ENCODE measurements around the gene PTS. TPM values are rescaled to one million over a fixed set of nuclear protein-coding genes. Genes with fewer than 3 reads are reported as not detected.

PTS gene
- total RNA-seq, 1 donor from 2014 or later: 28.9 TPM

DNA sequence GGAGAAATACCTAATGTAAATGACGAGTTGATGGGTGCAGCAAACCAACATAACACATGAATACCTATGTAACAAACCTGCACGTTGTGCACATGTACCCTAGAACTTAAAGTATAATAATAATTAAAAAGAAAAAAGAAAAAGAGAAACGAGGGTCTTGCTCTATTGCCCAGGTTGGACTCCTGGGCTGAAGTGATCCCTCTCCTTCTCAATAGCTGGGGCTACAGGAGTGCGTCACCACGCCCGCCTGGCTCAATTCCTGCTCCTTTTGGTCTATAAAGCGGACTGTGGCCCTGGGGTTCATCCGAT, 521 bp upstream of the PTS start:
- Mint-ChIP-seq H3K27me3 (ENCODE audit: insufficient read depth) (peaks cover 2% of the 10 kb centered on the region), H3K4me1 (ENCODE audit: low read depth) (peaks cover 29% of the 10 kb centered on the region), H3K36me3 (ENCODE audit: low read depth) (peaks cover 29% of the 10 kb centered on the region), H3K27ac (peak overlapping the region; percentile 91), H3K4me3 (peak overlapping the region; percentile 84), H3K9me3 (no peaks in the 10 kb centered on the region)
- intact Hi-C loops (cut with micrococcal nuclease): loop anchor here (1.0 to 5.0 kb wide), 11 partner anchors 55 to 1547 kb away; partner anchors contain the start of genes ALG9, CFAP68, DIXDC1 and FDXACB1
- no peak for DNase-seq (ENCODE audit: low spot score)

- no peaks in the 10 kb centered on the region for H3K9me3 Mint-ChIP-seq
- H3K4me3 Mint-ChIP-seq: peak overlapping the region; percentile 84
- DNase-seq (ENCODE audit: low spot score): no peak
- intact Hi-C loops (cut with micrococcal nuclease): loop anchor here (1.0 to 5.0 kb wide), 11 partner anchors 53 to 1545 kb away; partner anchors contain the start of genes ALG9, CFAP68, DIXDC1 and FDXACB1
- peak overlapping the region; percentile 91 for H3K27ac Mint-ChIP-seq
- peaks cover 29% of the 10 kb centered on the region for H3K4me1 Mint-ChIP-seq (ENCODE audit: low read depth)
- H3K27me3 Mint-ChIP-seq (ENCODE audit: insufficient read depth): no peaks in the 10 kb centered on the region
- H3K36me3 Mint-ChIP-seq (ENCODE audit: low read depth): peaks cover 36% of the 10 kb centered on the region
These were observed 688 bp downstream of the PTS start for GRCh38 chr11:112226831-112227401.

DNA sequence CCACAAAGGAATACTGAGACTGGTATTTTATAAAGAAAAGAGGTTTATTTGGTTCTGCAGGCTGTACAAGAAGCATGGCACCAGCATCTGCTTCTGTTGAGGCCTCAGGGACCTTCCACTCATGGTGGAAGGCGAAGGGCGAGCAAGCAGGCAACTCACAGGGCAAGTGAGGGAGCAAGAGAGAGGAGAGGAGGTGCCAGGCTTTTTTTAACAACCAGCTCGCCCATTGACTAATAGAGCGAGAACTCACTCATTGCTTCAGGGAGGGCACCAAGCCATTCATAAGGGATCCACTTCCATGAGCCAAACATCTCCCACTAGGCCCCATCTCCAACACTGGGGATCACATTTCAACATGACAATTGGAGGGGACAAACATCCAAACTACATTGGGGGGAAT, 1.2 kb downstream of the PTS start:
- Mint-ChIP-seq H3K27me3 (ENCODE audit: insufficient read depth) (no peaks in the 10 kb centered on the region), H3K4me1 (ENCODE audit: low read depth) (peaks cover 29% of the 10 kb centered on the region), H3K9me3 (no peaks in the 10 kb centered on the region), H3K27ac (peak overlapping the region; percentile 67), H3K36me3 (ENCODE audit: low read depth) (peaks cover 38% of the 10 kb centered on the region), H3K4me3 (peak overlapping the region; percentile 84)
- intact Hi-C loops (cut with micrococcal nuclease): loop anchor here (2.0 to 5.0 kb wide), 5 partner anchors 63 to 1545 kb away; partner anchors contain the start of genes DIXDC1, PPP2R1B, SIK2 and ZW10
- DNase-seq (ENCODE audit: low spot score): no peak

- Mint-ChIP-seq H3K4me3 (no peak overlapping the region), H3K27ac (no peak overlapping the region), H3K36me3 (ENCODE audit: low read depth) (peaks cover 40% of the 10 kb centered on the region), H3K4me1 (ENCODE audit: low read depth) (peaks cover 29% of the 10 kb centered on the region), H3K27me3 (ENCODE audit: insufficient read depth) (no peaks in the 10 kb centered on the region), H3K9me3 (no peaks in the 10 kb centered on the region)
- intact Hi-C loops (cut with micrococcal nuclease): loop anchor here (1.0 to 5.0 kb wide), 4 partner anchors 9 to 1544 kb away; partner anchors contain the start of genes DIXDC1, SIK2 and ZW10
- no peak for DNase-seq (ENCODE audit: low spot score)
These were observed 2.5 kb downstream of the PTS start for GRCh38 chr11:112228706-112229105.

- intact Hi-C loops (cut with micrococcal nuclease): loop anchor here (5.0 kb wide), 3 partner anchors 292 to 1543 kb away; partner anchors contain the start of genes DIXDC1, SIK2 and ZW10
- no peaks in the 10 kb centered on the region for H3K27me3 Mint-ChIP-seq (ENCODE audit: insufficient read depth)
- no peaks in the 10 kb centered on the region for H3K9me3 Mint-ChIP-seq
- no peak overlapping the region for H3K27ac Mint-ChIP-seq
- no peak overlapping the region for H3K4me3 Mint-ChIP-seq
- H3K4me1 Mint-ChIP-seq (ENCODE audit: low read depth): peaks cover 29% of the 10 kb centered on the region
- peaks cover 42% of the 10 kb centered on the region for H3K36me3 Mint-ChIP-seq (ENCODE audit: low read depth)
- no peak for DNase-seq (ENCODE audit: low spot score)
These were observed 2.9 kb downstream of the PTS start for GRCh38 chr11:112229159-112229558.

DNA sequence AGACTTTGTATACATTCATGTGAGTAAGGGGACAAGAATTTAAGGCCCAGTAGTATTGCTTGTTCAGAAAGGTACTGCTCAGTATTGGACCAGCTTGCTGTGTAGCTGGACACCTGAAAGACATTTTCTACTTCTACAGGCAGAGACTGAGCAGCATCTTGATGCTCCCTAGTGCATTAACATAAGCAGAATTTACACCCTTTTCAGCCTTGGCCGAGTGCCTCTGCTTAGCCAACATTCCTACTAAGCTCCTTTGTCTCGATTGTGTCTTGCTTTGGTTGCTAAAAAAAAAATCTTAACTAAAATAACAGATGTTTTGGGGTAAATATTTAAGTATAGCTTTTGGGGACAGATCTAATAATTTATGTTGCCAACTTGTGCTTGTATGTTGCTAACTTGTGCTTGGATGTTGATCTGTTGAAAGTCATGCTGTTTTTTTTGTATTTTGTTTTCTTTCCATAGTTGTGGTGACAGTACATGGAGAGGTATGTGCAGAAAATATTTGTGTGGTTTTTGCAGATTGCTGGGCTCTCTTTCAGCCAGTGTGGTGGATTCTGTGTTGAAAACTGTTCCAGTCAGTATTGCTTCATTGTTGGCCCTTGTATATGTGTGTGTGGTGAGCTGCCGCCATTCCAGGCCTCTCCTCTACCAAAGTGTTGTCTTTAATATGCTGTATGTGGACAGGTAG, 3.7 kb downstream of the PTS start:
- no peak overlapping the region for H3K4me3 Mint-ChIP-seq
- DNase-seq (ENCODE audit: low spot score): no peak
- H3K27ac Mint-ChIP-seq: no peak overlapping the region
- H3K4me1 Mint-ChIP-seq (ENCODE audit: low read depth): peaks cover 28% of the 10 kb centered on the region
- H3K9me3 Mint-ChIP-seq: no peaks in the 10 kb centered on the region
- H3K36me3 Mint-ChIP-seq (ENCODE audit: low read depth): peaks cover 43% of the 10 kb centered on the region
- no peaks in the 10 kb centered on the region for H3K27me3 Mint-ChIP-seq (ENCODE audit: insufficient read depth)
- intact Hi-C loops (cut with micrococcal nuclease): loop anchor here (5.0 kb wide), 3 partner anchors 293 to 1542 kb away; partner anchors contain the start of genes DIXDC1, SIK2 and ZW10

DNA sequence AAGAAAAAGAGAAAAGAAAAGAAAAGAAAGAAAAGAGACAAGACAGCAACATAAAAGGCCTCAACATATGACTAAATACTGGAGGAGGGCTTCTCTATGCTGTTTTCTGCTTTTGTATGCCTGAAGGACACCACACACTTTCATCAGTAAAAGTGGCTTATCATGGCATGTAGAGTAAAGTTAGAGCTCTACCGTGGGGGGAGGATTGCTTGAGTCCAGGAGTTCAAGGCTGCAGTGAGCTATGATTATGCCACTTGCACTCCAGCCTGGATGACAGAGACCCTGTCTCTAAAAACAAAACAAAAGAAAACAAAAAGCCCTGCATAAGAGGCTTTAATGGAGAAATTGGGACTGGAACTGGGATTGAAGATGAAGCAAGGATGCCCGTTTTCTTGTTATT, 5.7 kb downstream of the PTS start:
- Mint-ChIP-seq H3K9me3 (no peaks in the 10 kb centered on the region), H3K36me3 (ENCODE audit: low read depth) (peaks cover 58% of the 10 kb centered on the region), H3K4me3 (no peak overlapping the region), H3K4me1 (ENCODE audit: low read depth) (peaks cover 22% of the 10 kb centered on the region), H3K27me3 (ENCODE audit: insufficient read depth) (no peaks in the 10 kb centered on the region), H3K27ac (no peak overlapping the region)
- DNase-seq (ENCODE audit: low spot score): no peak
- intact Hi-C loops (cut with micrococcal nuclease): no loop called here

DNA sequence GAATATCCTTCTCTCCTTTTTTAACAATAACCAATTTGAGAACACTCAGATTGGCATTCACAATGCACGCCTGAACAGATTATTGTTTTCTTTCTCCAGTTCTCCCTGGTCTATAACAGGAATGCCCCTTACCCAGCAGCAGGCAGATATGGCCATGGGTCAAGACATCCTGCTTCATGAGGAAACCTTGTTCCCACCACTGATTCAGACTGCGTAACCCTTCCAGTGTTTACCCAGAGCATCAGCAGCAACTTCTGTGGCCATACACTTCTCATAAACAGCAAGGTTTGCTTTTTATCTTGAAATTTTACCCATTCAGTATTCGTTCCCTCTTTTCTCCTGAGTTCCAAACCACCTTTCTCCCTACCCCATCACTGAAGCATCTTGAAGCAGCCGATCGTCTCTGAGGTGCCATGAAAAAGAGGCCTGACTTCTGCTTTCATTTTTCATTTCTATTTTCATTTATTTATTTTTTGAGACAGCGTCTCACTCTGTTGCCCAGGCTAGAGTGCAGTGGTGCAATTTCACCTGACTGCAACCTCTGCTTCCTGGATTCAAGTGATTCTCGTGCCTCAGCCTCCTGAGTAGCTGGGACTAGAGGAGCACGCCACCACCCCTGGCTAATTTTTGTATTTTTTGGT, 9.6 kb downstream of the PTS start:
- H3K27me3 Mint-ChIP-seq (ENCODE audit: insufficient read depth): no peaks in the 10 kb centered on the region
- intact Hi-C loops (cut with micrococcal nuclease): no loop called here
- no peaks in the 10 kb centered on the region for H3K9me3 Mint-ChIP-seq
- H3K4me3 Mint-ChIP-seq: no peak overlapping the region
- H3K27ac Mint-ChIP-seq: no peak overlapping the region
- DNase-seq (ENCODE audit: low spot score): no peak
- peaks cover 43% of the 10 kb centered on the region for H3K36me3 Mint-ChIP-seq (ENCODE audit: low read depth)
- H3K4me1 Mint-ChIP-seq (ENCODE audit: low read depth): no peaks in the 10 kb centered on the region

GRCh38 chr11:112237451-112237850, 11.2 kb downstream of the PTS start:
- H3K27ac Mint-ChIP-seq: no peak overlapping the region
- DNase-seq (ENCODE audit: low spot score): no peak
- intact Hi-C loops (cut with micrococcal nuclease): no loop called here
- no peaks in the 10 kb centered on the region for H3K4me1 Mint-ChIP-seq (ENCODE audit: low read depth)
- H3K36me3 Mint-ChIP-seq (ENCODE audit: low read depth): peaks cover 36% of the 10 kb centered on the region
- H3K27me3 Mint-ChIP-seq (ENCODE audit: insufficient read depth): no peaks in the 10 kb centered on the region
- H3K4me3 Mint-ChIP-seq: no peak overlapping the region
- H3K9me3 Mint-ChIP-seq: no peaks in the 10 kb centered on the region

DNA sequence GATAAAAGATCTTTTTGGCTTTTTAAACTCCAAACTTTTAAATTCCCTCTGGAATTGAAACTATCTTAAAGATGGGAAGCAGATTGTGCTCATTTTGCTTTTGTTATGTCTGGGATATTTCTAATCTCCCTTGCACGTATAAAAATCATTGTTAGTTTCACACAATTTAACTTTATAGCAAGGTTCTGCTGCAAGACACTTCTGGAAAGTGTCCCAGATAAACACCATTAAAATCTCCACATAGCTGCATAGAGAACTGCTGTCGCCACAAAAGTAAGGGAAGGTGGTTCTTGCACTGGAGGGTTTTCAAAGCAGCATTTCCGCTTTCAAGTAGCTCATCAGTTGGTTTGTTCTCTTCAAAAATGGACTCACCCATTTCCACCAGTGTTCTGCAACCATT, 11.8 kb downstream of the PTS start:
- intact Hi-C loops (cut with micrococcal nuclease): no loop called here
- DNase-seq (ENCODE audit: low spot score): no peak
- H3K4me3 Mint-ChIP-seq: no peak overlapping the region
- no peaks in the 10 kb centered on the region for H3K27me3 Mint-ChIP-seq (ENCODE audit: insufficient read depth)
- H3K9me3 Mint-ChIP-seq: no peaks in the 10 kb centered on the region
- H3K27ac Mint-ChIP-seq: no peak overlapping the region
- H3K4me1 Mint-ChIP-seq (ENCODE audit: low read depth): no peaks in the 10 kb centered on the region
- H3K36me3 Mint-ChIP-seq (ENCODE audit: low read depth): peaks cover 39% of the 10 kb centered on the region

GRCh38 chr11:112241486-112241885, 15.3 kb downstream of the PTS start:
- Mint-ChIP-seq H3K27me3 (ENCODE audit: insufficient read depth) (peaks cover 2% of the 10 kb centered on the region), H3K4me3 (no peak overlapping the region), H3K9me3 (peaks cover 5% of the 10 kb centered on the region), H3K4me1 (ENCODE audit: low read depth) (no peaks in the 10 kb centered on the region), H3K36me3 (ENCODE audit: low read depth) (peaks cover 27% of the 10 kb centered on the region), H3K27ac (no peak overlapping the region)
- DNase-seq (ENCODE audit: low spot score): no peak
- intact Hi-C loops (cut with micrococcal nuclease): no loop called here

GRCh38 chr11:112247201-112247600, 21.0 kb downstream of the PTS start:
- no peak for DNase-seq (ENCODE audit: low spot score)
- H3K27me3 Mint-ChIP-seq (ENCODE audit: insufficient read depth): peaks cover 2% of the 10 kb centered on the region
- H3K27ac Mint-ChIP-seq: no peak overlapping the region
- peaks cover 5% of the 10 kb centered on the region for H3K9me3 Mint-ChIP-seq
- H3K36me3 Mint-ChIP-seq (ENCODE audit: low read depth): peaks cover 6% of the 10 kb centered on the region
- no peak overlapping the region for H3K4me3 Mint-ChIP-seq
- H3K4me1 Mint-ChIP-seq (ENCODE audit: low read depth): no peaks in the 10 kb centered on the region
- intact Hi-C loops (cut with micrococcal nuclease): no loop called here

- peaks cover 2% of the 10 kb centered on the region for H3K36me3 Mint-ChIP-seq (ENCODE audit: low read depth)
- no peak for DNase-seq (ENCODE audit: low spot score)
- no peaks in the 10 kb centered on the region for H3K4me1 Mint-ChIP-seq (ENCODE audit: low read depth)
- no peak overlapping the region for H3K27ac Mint-ChIP-seq
- H3K4me3 Mint-ChIP-seq: no peak overlapping the region
- peaks cover 2% of the 10 kb centered on the region for H3K27me3 Mint-ChIP-seq (ENCODE audit: insufficient read depth)
- H3K9me3 Mint-ChIP-seq: peaks cover 5% of the 10 kb centered on the region
- intact Hi-C loops (cut with micrococcal nuclease): no loop called here
These were observed 22.0 kb downstream of the PTS start for GRCh38 chr11:112248201-112248600.

Measured in activated T-helper 1 cell treated with anti-CD3 and anti-CD28 coated beads, Interleukin-12 subunit alpha, Interleukin-12 subunit beta, Interleukin-2, Interleukin-4 antibody, amounts not matched to agents 30 ng/mL and 10 ng/mL and 1 ng/mL, durations not matched to agents 14 hours and 24 hours and 36 hours (primary cell).